Hepatocyte (in vitro differentiated cells): ENCODE results near the gene INVS.

Experiments
- CTCF ChIP-seq: fragments of 200-600 bp; sonication (generic); IDR thresholded peaks from 2 replicates; pipeline ENCODE4 v1.5.1; 2016; ENCODE audit warnings: antibody characterized with exemption, mild to moderate bottlenecking; ENCODE audit not compliant: poor library complexity
- EZH2 ChIP-seq: fragments of 200-600 bp; sonication (generic); IDR thresholded peaks from 2 replicates; pipeline ENCODE4 v1.6.1; 2016; ENCODE audit warnings: antibody characterized with exemption, mild to moderate bottlenecking, borderline replicate concordance
- EZH2phosphoT487 ChIP-seq: fragments of 200-600 bp; sonication (generic); IDR thresholded peaks from one replicate; pipeline ENCODE4 v1.6.1; 2018; ENCODE audit warnings: antibody characterized with exemption, mild to moderate bottlenecking, low read depth, moderate library complexity; ENCODE audit not compliant: unreplicated experiment, severe bottlenecking

GRCh38 chr9:100090880-100091279 lies 8.2 kb upstream of the INVS start:
- TF ChIP-seq CTCF (no peak), EZH2 (no peak), EZH2phosphoT487 (no peak)
